Measurements from ENCODE around the gene ATP10B. TPM values are rescaled to one million over a fixed set of nuclear protein-coding genes. Genes with fewer than 3 reads are reported as not detected.

Gene ATP10B
- total RNA-seq, 2 donors from 2014 or later: 0.47 TPM; not detected in 1

DNA sequence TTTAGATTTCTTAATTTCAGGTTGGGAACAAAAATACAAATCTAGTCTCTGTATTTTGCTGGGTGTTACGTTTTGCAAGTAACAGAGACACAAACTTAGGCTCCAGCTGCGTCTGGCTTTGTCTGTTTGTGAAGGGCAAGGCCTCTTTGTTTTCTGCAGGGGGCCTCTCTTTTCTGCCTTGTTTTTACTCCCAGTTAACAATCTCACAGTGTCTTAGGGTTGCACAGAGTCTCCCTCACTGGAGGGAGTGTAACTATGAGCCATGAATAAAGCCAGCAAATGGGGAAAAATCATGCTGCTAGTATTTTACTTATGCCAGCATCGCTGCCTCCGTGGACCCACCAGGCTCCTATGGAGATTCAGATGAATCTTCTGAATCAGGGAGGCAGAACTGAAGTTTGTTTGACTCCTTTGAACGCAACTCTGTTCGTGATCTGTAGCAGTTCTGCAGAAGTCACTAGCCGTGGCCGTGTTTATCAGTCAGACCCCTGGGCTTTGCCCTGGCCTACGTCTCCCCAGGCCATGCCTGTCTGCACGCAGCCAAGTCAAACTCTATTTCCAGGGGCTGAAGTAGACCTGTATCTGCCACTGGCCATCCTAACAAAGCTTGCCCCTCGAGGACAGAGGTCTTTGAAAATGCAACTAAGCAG is 77.2 kb downstream of the ATP10B start:
- DNase-seq (ENCODE audit: low spot score): no peak
- Histone ChIP-seq H3K4me1 (no peaks in the 10 kb centered on the region), H3K9me3 (no peaks in the 10 kb centered on the region), H3K27me3 (no peaks in the 10 kb centered on the region), H3K4me3 (no peak overlapping the region), H3K36me3 (no peaks in the 10 kb centered on the region), H3K27ac (no peak overlapping the region)
- no peak for TF ChIP-seq CTCF (IDR thresholded peaks at IDR 0.05)

- no peaks in the 10 kb centered on the region for H3K36me3 ChIP-seq
- no peak overlapping the region for H3K27ac ChIP-seq
- H3K4me3 ChIP-seq: no peak overlapping the region
- no peaks in the 10 kb centered on the region for H3K4me1 ChIP-seq
- DNase-seq (ENCODE audit: low spot score): no peak
- no peaks in the 10 kb centered on the region for H3K27me3 ChIP-seq
- H3K9me3 ChIP-seq: no peaks in the 10 kb centered on the region
- TF ChIP-seq CTCF (IDR thresholded peaks at IDR 0.05): no peak
Measured at GRCh38 chr5:160773646-160774410, 78.2 kb downstream of the ATP10B start.

DNA sequence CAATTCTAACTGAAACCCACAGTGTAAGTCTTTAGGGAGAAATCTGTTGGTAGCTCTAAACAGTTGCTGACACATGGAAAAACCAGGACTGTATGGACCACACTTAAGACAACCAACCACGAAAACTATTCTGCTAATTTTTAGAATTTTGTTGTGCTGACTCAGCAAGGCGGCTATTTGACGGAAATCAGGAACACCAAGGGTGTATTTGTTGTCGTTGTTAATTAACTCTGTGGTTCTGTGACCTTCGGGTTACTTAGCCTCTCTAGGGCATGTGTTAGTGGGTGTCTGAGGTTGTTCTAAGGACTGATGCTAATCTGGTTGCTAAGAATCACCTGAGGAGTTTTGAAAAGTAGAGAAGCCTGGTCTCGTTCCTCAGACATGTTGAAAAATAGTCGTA is 79.2 kb downstream of the ATP10B start:
- no peaks in the 10 kb centered on the region for H3K4me1 ChIP-seq
- no peaks in the 10 kb centered on the region for H3K9me3 ChIP-seq
- DNase-seq (ENCODE audit: low spot score): no peak
- TF ChIP-seq CTCF (IDR thresholded peaks at IDR 0.05): no peak
- H3K36me3 ChIP-seq: no peaks in the 10 kb centered on the region
- H3K27ac ChIP-seq: no peak overlapping the region
- no peaks in the 10 kb centered on the region for H3K27me3 ChIP-seq
- no peak overlapping the region for H3K4me3 ChIP-seq

DNA sequence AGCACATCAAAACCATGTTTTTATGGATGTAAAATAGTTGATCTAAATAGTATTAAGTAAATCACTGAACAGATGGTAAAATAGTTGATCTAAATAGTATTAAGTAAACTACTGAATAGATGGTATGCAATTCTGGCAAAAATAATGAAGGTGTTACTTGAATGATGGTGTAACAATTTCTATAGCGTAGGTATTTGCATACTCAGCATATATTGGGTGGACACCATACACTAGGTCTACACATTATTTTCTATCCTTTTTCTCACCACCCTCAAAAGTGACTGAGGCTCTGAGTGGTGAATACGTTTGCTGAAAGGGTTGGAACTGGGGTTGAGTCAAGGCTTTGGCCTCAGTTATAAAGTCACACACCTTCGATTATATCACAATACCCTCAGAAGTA is 81.3 kb downstream of the ATP10B start:
- DNase-seq (ENCODE audit: low spot score): no peak
- no peak overlapping the region for H3K27ac ChIP-seq
- no peaks in the 10 kb centered on the region for H3K4me1 ChIP-seq
- TF ChIP-seq CTCF (IDR thresholded peaks at IDR 0.05): no peak
- no peak overlapping the region for H3K4me3 ChIP-seq
- H3K36me3 ChIP-seq: no peaks in the 10 kb centered on the region
- no peaks in the 10 kb centered on the region for H3K27me3 ChIP-seq
- H3K9me3 ChIP-seq: no peaks in the 10 kb centered on the region

DNA sequence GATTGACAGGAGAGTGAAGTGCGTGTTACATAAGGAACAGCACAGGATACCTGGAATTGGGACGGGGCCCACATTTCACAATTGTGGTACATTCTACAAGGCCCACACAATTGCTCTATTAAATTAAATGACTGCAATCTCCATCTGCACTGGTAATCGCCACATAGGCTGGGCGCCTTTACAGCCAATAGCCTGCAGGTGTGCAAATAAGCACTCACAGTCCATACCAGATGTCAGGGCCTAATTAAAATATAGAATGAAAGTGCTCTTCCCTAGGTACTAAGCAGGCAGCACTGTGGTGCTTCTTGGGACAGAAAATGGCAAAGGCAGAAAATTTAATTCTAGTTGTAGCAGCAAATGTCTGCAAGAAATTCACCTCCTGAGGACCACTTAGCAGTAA is 82.7 kb downstream of the ATP10B start:
- Histone ChIP-seq H3K27ac (no peak overlapping the region), H3K27me3 (no peaks in the 10 kb centered on the region), H3K36me3 (no peaks in the 10 kb centered on the region), H3K4me3 (no peak overlapping the region), H3K9me3 (no peaks in the 10 kb centered on the region), H3K4me1 (no peaks in the 10 kb centered on the region)
- DNase-seq (ENCODE audit: low spot score): no peak
- no peak for TF ChIP-seq CTCF (IDR thresholded peaks at IDR 0.05)
